ENCODE data around the gene YWHAE. TPM values are rescaled to one million over a fixed set of nuclear protein-coding genes. Genes with fewer than 3 reads are reported as not detected.

YWHAE gene
- total and polyA plus RNA-seq, 10 of the 15 experiments (the other 5 are each of a cell fraction or from before 2014, with no cell fraction given): 189 to 651 (median 469) TPM

DNA sequence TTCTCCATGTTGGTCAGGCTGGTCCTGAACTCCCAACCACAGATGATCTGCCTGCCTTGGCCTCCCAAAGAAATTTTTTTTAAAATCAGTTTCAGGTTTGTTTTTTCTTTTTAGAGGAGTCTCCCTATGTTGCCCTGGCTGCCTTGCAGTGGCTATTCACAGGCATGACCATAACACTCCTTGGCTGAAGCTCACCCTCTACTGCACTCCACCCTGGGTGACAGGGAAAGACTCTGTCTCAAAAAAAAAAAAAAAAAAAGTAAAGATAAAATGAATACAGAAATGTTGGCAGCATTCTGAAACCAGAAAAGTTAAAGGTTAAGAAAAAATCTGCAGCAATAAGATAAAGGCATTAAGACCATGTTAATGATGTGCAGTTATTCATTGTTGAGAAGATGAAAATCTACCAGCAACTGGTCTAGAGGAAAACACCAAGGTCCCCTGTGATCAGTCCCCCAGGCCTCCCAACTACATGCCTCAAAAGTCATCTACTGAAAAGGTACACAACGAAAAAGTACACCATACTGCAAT, 15.1 kb downstream of the YWHAE start:
- no peak overlapping the region for H3K9ac ChIP-seq (ENCODE audit: control insufficient read depth, insufficient read depth, low read length)
- H2AFZ ChIP-seq (ENCODE audit: control insufficient read depth, low read depth, low read length): no peak overlapping the region
- H3K9me3 ChIP-seq (replicated peaks; ENCODE audit: control insufficient read depth, insufficient read depth, low read length): no peaks in the 10 kb centered on the region
- H3K27me3 ChIP-seq (replicated peaks in 1 of 2; ENCODE audit: control insufficient read depth in 2 of 2, insufficient read depth in 2 of 2, low read length in 1 of 2): no peaks in the 10 kb centered on the region
- no peak; the same call in 2 of the 3 replicates for ATAC-seq
- H3K4me3 ChIP-seq: no peak overlapping the region
- ChIA-PET SMC1A (ENCODE audit: uncharacterized antibody, unreplicated experiment) (interaction anchor here (0.7 to 2.8 kb wide), 4 partner anchors 13 to 132 kb away, joined by 3 to 8 read pairs (median 4); partner anchors contain the start of genes INPP5K and YWHAE), POLR2A (interaction anchor here (0.6 to 1.4 kb wide), 4 partner anchors 10 to 194 kb away, joined by 4 to 6 read pairs (median 5); partner anchors contain the start of gene YWHAE), CTCF (interaction anchor here (0.6 to 1.5 kb wide), 4 partner anchors 8 to 131 kb away, joined by 3 to 4 read pairs (median 4); partner anchors contain the start of gene INPP5K), RAD21 (ENCODE audit: unreplicated experiment) (no interaction called here)
- H3K79me2 ChIP-seq (ENCODE audit: control insufficient read depth, insufficient read depth, low read length): peaks cover 95% of the 10 kb centered on the region
- FAIRE-seq: no peak
- H3K4me1 ChIP-seq (ENCODE audit: control insufficient read depth, insufficient read depth, low read length): peaks cover 17% of the 10 kb centered on the region
- TF ChIP-seq MXI1 (IDR thresholded peaks at IDR 0.05; ENCODE audit: low read depth, low read length) (no peak), MEF2B (IDR thresholded peaks at IDR 0.05; ENCODE audit: partially characterized antibody, poor library complexity, severe bottlenecking) (peak; percentile 51)
- WGBS (ENCODE audit: insufficient coverage, insufficient replicate concordance, low lambda C conversion rate, missing lambda C conversion rate): 0% methylated on average over 1 of the region's 1 CpG
- no peak for DNase-seq (ENCODE audit: low read depth, low spot score)
- in situ Hi-C loops (cut with MboI): no loop called here
- H3K27ac ChIP-seq (ENCODE audit: control insufficient read depth, insufficient read depth): no peak overlapping the region
- no TSS peak for BruUV-seq (replicated peaks)
- H4K20me1 ChIP-seq (ENCODE audit: control insufficient read depth, insufficient read depth): peaks cover 13% of the 10 kb centered on the region
- intact Hi-C loops (cut with micrococcal nuclease; ENCODE audit: unreplicated experiment): no loop called here
- no peak overlapping the region for H3K4me2 ChIP-seq (ENCODE audit: control insufficient read depth, insufficient read depth)
- H3K36me3 ChIP-seq (ENCODE audit: control insufficient read depth in 2 of 2, insufficient read depth in 2 of 2, low read length in 1 of 2): peaks cover 3 to 15% of the 10 kb centered on the region in 2 experiments; a peak in 3 of 4 replicates

- intact Hi-C loops (cut with micrococcal nuclease; ENCODE audit: unreplicated experiment): no loop called here
- H3K4me3 ChIP-seq: peak overlapping the region; percentile 7; the same call in 1 of the 2 replicates
- peaks cover 63% of the 10 kb centered on the region for H3K4me1 ChIP-seq (ENCODE audit: control insufficient read depth, insufficient read depth, low read length)
- in situ Hi-C loops (cut with MboI): no loop called here
- H3K9ac ChIP-seq (ENCODE audit: control insufficient read depth, insufficient read depth, low read length): no peak overlapping the region
- BruUV-seq (replicated peaks): no TSS peak
- H4K20me1 ChIP-seq (ENCODE audit: control insufficient read depth, insufficient read depth): peaks cover 23% of the 10 kb centered on the region
- 15% methylated on average over 6 of the region's 10 CpGs for WGBS (ENCODE audit: insufficient coverage, insufficient replicate concordance, low lambda C conversion rate, missing lambda C conversion rate)
- peaks cover 96% of the 10 kb centered on the region for H3K79me2 ChIP-seq (ENCODE audit: control insufficient read depth, insufficient read depth, low read length)
- peaks cover 3 to 16% of the 10 kb centered on the region in 2 experiments; a peak in 3 of 4 replicates for H3K36me3 ChIP-seq (ENCODE audit: control insufficient read depth in 2 of 2, insufficient read depth in 2 of 2, low read length in 1 of 2)
- H3K27me3 ChIP-seq (replicated peaks in 1 of 2; ENCODE audit: control insufficient read depth in 2 of 2, insufficient read depth in 2 of 2, low read length in 1 of 2): no peaks in the 10 kb centered on the region
- SMC1A ChIA-PET (ENCODE audit: uncharacterized antibody, unreplicated experiment): interaction anchor here (1.0 to 6.7 kb wide), 5 partner anchors 9 to 78 kb away, joined by 3 to 61 read pairs (median 18); no protein-coding TSS in a partner anchor
- FAIRE-seq (peak; percentile 44), DNase-seq (ENCODE audit: low read depth, low spot score) (peak; percentile 74), ATAC-seq (peak; percentile 82)
- peak overlapping the region; percentile 58 for H3K27ac ChIP-seq (ENCODE audit: control insufficient read depth, insufficient read depth)
- peak overlapping the region; percentile 62 for H3K4me2 ChIP-seq (ENCODE audit: control insufficient read depth, insufficient read depth)
- no peaks in the 10 kb centered on the region for H3K9me3 ChIP-seq (replicated peaks; ENCODE audit: control insufficient read depth, insufficient read depth, low read length)
- CTCF ChIA-PET: interaction anchor here (0.6 to 2.9 kb wide), 8 partner anchors 9 to 713 kb away, joined by 3 to 32 read pairs (median 6); partner anchors contain the start of gene INPP5K
- RAD21 ChIA-PET (ENCODE audit: unreplicated experiment): interaction anchor here (1.0 to 3.1 kb wide), 4 partner anchors 11 to 136 kb away, joined by 3 to 24 read pairs (median 6); partner anchors contain the start of gene INPP5K
- H2AFZ ChIP-seq (ENCODE audit: control insufficient read depth, low read depth, low read length): no peak overlapping the region
- POLR2A ChIA-PET: interaction anchor here (0.6 to 3.3 kb wide), 11 partner anchors 8 to 1019 kb away, joined by 3 to 28 read pairs (median 5); partner anchors contain the start of gene YWHAE
- TF ChIP-seq IKZF1 (conservative IDR thresholded peaks at IDR 0.05) (0 out of 2 replicates have a peak, but pooled peaks have one; percentile 14), ZNF207 (IDR thresholded peaks at IDR 0.05; ENCODE audit: borderline replicate concordance) (no peak), NFXL1 (IDR thresholded peaks at IDR 0.05; ENCODE audit: borderline replicate concordance) (no peak), POLR2AphosphoS5 (IDR thresholded peaks at IDR 0.05; ENCODE audit: low read length) (0 out of 2 replicates have a peak, but pooled peaks have one; percentile 52), SKIL (IDR thresholded peaks at IDR 0.05; ENCODE audit: low read depth, poor library complexity, severe bottlenecking) (peak; percentile 86), IKZF2 (IDR thresholded peaks at IDR 0.05) (peak in 1 of 2 experiments; percentile 30; a peak in 1 of 4 replicates)
- TF ChIP-seq, protein P1, sequence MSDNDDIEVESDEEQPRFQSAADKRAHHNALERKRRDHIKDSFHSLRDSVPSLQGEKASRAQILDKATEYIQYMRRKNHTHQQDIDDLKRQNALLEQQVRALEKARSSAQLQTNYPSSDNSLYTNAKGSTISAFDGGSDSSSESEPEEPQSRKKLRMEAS (IDR thresholded peaks at IDR 0.05; ENCODE audit: low read depth, low read length): peak; percentile 35; the same call in 1 of the 2 replicates
- TF ChIP-seq, protein P2, sequence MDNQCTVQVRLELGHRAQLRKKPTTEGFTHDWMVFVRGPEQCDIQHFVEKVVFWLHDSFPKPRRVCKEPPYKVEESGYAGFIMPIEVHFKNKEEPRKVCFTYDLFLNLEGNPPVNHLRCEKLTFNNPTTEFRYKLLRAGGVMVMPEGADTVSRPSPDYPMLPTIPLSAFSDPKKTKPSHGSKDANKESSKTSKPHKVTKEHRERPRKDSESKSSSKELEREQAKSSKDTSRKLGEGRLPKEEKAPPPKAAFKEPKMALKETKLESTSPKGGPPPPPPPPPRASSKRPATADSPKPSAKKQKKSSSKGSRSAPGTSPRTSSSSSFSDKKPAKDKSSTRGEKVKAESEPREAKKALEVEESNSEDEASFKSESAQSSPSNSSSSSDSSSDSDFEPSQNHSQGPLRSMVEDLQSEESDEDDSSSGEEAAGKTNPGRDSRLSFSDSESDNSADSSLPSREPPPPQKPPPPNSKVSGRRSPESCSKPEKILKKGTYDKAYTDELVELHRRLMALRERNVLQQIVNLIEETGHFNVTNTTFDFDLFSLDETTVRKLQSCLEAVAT (IDR thresholded peaks at IDR 0.05): peak; percentile 91
Observed at GRCh38 chr17:1379930-1380313, 20.1 kb downstream of the YWHAE start.

Measured in GM12878 (cell line).